NCI-H1417 treated with DMSO at 0.1 percent for 48 hours (cell line): ENCODE results near the gene MYLK4.

Experiments
- DNase-seq: peaks from one replicate; lab custom pipeline; 2025; lab: John Stamatoyannopoulos, UW

The MYLK4 gene

GRCh38 chr6:2658788-2659187 lies 91.9 kb downstream of the MYLK4 start:
- no peak for DNase-seq

GRCh38 chr6:2656460-2657079 lies 94.2 kb downstream of the MYLK4 start:
- DNase-seq: no peak

DNA sequence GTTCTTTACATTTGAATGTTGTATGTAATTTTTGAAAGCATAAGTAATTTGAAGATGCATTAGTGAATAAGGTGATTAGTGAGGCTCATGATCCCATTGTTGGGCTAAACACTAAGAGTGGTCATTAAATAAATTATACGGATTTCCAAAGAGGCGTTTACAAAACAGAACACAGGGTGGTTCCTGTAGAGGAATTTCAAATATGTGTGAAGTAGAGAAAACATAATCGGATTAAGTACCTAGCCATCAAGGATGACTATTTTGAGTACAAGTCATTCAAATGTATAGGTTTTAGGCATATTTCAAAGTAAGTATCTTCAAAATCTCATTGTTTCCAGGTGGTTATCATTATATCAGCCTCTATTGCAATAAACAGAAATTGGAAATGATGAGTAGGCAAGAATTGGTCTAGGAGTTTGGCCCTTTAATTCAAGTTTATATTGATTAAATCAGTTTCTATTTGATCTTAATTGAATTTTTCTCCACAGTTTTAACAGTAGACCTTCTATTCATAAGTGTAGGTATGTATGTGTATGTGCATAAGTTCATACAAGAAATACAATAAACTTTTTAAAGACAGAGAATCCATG lies 94.8 kb downstream of the MYLK4 start:
- DNase-seq: no peak

DNA sequence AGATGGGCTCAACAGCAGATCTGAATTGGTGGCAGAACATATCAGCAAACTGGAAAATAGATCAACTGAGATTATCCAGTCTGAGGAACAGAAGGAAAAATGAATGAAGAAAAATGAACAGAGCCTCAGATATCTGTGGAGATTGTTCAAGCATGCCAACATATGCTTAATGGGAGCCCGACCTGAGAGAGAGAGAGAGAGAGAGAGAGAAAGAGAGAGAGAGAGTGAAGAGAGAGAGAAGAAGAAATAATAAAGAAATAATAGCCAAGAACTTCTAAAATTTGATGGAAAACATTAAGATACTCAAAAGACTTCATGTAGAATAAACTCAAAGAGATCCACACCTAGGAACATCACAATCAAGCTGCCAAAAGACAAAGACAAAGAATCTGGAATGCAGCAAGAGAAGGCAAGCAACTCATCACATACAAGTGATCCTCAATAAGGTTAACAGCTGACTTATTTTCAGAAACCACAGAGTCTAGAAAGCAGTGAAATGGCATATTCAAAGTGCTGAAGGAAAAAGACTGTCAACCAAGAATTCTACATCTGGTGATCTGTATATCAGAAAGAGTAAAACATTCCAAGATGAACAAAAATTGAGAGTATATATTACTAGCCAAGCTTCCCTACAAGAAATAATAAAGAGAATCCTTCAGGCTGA lies 97.2 kb downstream of the MYLK4 start:
- no peak for DNase-seq

GRCh38 chr6:2652611-2653010 lies 98.1 kb downstream of the MYLK4 start:
- DNase-seq: no peak

DNA sequence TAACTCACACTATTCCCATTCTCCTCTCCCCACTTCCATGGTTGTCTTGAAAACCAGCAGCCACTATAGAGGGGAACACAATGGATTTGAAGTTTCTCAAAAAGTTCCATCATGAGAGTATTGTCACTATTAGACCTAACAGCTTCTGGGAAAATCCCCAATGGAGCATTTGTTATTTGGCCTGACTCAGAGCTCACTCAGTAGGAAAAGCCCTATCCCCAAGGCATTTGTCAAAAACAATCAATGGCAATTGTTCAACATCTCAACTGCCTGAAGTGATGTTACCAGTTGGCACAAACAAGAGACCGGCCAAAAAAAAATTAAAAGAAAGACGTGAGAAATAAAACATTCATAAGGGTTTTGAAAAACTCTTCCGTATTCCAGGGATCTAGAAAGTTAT lies 98.8 kb downstream of the MYLK4 start:
- no peak for DNase-seq

- DNase-seq: no peak
These were observed 99.2 kb downstream of the MYLK4 start for GRCh38 chr6:2651536-2651935.

DNA sequence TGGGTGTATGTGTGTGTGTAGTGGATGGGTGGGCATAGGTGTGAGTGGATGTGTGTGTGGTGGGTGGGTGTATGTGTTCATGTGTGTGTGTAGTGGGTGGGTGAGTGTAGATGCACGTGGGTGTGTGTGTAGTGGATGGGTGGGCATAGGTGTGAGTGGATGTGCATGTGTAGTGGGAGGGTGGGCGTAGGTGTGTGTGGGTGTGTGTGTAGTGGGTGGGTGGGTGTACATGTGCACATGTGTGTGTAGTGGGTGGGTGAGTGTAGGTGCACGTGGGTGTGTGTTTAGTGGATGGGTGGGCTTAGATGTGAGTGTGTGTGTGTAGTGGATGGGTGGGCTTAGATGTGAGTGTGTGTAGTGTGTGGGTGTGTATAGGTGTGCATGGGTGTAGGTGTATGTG lies 104.4 kb downstream of the MYLK4 start:
- DNase-seq: no peak

DNA sequence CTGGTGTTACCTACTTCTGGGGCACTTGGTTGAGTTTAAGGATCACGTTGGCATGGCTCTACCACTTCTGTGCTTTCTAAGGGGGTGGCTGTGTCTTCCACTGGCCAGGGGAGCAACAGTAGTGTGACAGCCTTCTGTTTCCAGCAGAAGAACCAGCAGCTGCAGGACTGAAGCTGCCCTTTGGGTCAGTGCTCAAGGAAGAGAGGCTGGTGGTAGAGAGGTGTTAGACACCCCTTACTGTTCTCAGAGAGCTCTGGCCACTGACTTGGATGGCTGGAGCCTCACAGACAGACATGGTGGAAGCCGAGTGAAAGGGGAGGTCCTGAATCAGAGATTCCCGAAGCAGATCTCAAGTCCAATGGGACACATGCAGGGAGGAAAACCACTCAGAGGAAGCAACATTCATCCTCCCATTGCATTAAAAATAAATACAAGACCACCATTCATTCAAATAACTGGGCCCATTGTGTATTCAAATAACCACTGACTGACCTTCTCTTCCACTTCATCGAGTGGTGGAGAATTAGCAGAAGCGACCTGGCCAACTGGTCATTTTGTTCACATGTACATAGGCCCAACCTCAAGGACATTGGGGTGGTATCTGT lies 106.7 kb downstream of the MYLK4 start:
- DNase-seq: no peak

DNA sequence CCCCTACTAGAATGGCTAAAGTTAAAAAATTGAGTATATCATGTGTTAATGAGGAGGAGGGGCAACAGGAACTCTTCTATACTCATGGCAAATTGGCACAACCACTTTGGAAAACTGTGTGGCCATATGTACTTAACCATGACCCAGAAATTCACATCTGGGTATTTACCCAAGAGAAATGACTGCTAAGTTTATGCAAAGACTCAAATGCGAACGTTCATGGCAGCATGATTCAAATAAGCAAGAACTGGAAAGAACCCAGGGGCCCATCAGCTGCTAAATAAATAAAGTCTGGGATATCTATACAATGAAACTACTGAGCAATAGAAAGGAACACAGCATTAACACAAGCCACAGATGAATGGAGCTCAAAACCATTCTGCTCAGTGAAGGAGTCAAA lies 107.6 kb downstream of the MYLK4 start:
- DNase-seq: no peak

DNA sequence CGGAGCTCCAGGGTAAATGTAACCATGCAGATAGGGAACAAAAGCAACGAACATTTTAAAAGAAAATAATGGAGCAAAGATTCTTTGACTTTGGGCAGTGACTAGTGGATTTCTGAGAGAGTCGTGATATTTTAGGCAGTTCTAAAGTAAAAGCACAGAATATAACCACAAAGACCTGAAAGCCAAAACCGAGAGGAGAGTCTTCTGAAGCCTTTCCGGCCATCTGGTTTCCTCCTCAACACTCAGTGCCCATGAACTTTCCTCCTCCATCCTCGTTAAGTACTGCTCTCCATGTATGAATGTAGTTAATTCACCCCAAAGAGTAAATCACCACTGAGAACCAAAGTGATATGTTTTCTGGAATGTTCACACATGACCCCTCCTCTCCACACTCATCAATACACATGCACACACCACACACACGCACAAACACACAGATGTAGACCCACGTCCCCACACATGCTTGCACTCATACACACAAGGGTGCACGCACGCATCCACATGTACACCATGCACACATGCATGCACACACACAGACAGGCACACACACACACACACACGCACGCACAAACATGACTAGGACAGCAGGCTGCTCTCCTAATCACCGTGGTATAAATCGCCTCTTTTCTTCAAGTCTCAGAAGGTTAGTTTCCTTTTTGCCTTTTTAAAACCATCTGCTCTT lies 109.5 kb downstream of the MYLK4 start:
- DNase-seq: no peak

GRCh38 chr6:2640551-2640950 lies 110.2 kb downstream of the MYLK4 start:
- DNase-seq: no peak

GRCh38 chr6:2639896-2640295 lies 110.8 kb downstream of the MYLK4 start:
- no peak for DNase-seq

DNA sequence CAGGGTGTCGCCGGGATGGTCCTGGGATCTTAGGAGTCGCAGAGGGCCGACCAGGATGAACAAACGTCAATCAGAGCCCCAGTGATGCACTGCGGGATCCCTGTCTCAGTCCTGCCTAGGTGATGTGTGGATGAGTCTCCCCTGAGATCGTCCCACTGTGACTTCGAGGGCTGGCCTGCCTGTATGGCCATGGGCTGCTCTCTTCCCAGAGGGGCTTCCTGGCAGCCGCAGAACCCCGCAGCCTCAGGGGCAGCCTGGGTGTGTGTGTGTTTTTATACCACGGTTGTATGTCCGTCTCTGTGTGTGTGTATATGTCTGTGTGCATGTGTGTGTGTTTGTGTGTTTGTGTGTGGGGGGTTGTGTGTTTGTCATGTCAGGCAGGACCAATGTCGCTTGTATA lies 111.6 kb downstream of the MYLK4 start:
- DNase-seq: no peak

DNA sequence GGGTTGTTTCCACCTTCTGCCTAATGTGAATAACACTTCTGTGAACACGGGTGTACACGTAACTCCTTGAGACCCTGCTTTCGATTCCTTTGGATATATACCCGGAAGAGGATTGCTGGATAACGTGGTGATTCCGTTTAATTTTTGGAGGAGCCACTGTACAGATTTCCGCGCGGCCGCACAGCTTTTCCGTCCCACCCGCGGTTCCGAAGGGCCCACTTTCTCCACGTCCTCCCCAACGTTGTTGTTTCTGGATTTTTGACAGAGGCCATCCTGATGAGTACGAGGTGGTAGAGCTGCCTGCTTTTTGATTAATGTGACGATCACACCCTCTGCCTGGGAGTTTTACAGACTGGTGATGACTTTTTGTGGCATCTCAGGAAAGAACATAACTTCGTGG lies 114.0 kb downstream of the MYLK4 start:
- DNase-seq: no peak

GRCh38 chr6:2635911-2636310 lies 114.8 kb downstream of the MYLK4 start:
- DNase-seq: no peak

- peak; percentile 52 for DNase-seq
These were observed 116.4 kb downstream of the MYLK4 start for GRCh38 chr6:2634139-2634964.

- no peak for DNase-seq
These were observed 117.0 kb downstream of the MYLK4 start for GRCh38 chr6:2633736-2634135.

GRCh38 chr6:2632976-2633584 lies 117.6 kb downstream of the MYLK4 start:
- no peak for DNase-seq

GRCh38 chr6:2632368-2632767 lies 118.4 kb downstream of the MYLK4 start:
- DNase-seq: no peak

GRCh38 chr6:2630891-2631571 lies 119.7 kb downstream of the MYLK4 start:
- DNase-seq: no peak
